ENCODE measurements around the gene ESRRB.

DNA sequence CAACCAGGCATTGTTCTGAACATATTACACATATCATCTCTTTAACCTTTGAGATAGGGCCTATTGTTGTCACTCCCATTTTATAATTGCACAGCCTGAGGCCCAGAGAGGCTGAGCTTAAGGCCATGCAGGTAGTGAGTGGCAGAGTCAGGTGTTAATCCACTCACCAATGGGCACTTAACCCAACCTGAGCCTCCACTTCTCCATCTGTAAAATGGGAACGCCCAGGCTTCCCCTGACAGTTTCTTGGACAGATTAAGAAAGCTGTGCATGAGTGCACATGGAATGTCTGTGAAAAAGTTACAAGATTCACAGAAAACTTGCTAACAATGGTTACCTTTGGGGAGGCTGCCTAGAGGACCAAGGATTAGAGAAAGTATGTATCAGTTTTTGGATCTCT is 32.9 kb downstream of the ESRRB start:
- TF ChIP-seq, protein P1, sequence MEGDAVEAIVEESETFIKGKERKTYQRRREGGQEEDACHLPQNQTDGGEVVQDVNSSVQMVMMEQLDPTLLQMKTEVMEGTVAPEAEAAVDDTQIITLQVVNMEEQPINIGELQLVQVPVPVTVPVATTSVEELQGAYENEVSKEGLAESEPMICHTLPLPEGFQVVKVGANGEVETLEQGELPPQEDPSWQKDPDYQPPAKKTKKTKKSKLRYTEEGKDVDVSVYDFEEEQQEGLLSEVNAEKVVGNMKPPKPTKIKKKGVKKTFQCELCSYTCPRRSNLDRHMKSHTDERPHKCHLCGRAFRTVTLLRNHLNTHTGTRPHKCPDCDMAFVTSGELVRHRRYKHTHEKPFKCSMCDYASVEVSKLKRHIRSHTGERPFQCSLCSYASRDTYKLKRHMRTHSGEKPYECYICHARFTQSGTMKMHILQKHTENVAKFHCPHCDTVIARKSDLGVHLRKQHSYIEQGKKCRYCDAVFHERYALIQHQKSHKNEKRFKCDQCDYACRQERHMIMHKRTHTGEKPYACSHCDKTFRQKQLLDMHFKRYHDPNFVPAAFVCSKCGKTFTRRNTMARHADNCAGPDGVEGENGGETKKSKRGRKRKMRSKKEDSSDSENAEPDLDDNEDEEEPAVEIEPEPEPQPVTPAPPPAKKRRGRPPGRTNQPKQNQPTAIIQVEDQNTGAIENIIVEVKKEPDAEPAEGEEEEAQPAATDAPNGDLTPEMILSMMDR (conservative IDR thresholded peaks at IDR 0.05; ENCODE audit: low read length), result no peak
- TF ChIP-seq EZH2phosphoT487 (IDR thresholded peaks at IDR 0.05; ENCODE audit: borderline replicate concordance, low read depth, low read length), result no peak
